H1 (cell line): ENCODE measurements around the gene HOATZ. TPM values are rescaled to one million over a fixed set of nuclear protein-coding genes. Genes with fewer than 3 reads are reported as not detected.

Experiments used
- CTCF ChIA-PET: fragments of 300-600 bp; sonication (Branson Sonifier 250); formaldehyde crosslinking; loops from one replicate; lab custom pipeline; 2021; ENCODE audit not compliant: partially characterized antibody; lab: Charles Lee
- POLR2A ChIA-PET: fragments of 300-600 bp; sonication (Branson Sonifier 250); formaldehyde crosslinking; loops from one replicate; lab custom pipeline; 2021; ENCODE audit warnings: inconsistent platforms; ENCODE audit not compliant: partially characterized antibody; lab: Charles Lee
- DNase-seq, 2 experiments: peaks; one replicate each; pipeline versions ENCODE4 v3.0.0 to v3.0.0-alpha.2; 2010 to 2022; ENCODE audit warnings: low spot score in 2 of 2, low read depth in 1 of 2, mixed read lengths in 1 of 2
- FAIRE-seq: peaks from 2 replicates; lab custom pipeline; 2011; peaks lifted over from hg19 to GRCh38; lab: Jason Lieb, UNC
- H2AFZ ChIP-seq: 2 replicates; pipeline ENCODE4 v1.8.1; 2012; ENCODE audit warnings: low read length, inconsistent platforms
- H2AK5ac ChIP-seq: 2 replicates; pipeline ENCODE4 v1.6.1; 2013; ENCODE audit warnings: low read depth, low read length
- H2BK120ac ChIP-seq: replicated peaks from 2 replicates; pipeline ENCODE3; 2013; ENCODE audit warnings: low read depth, low read length, inconsistent platforms
- H2BK12ac ChIP-seq: 2 replicates; pipeline ENCODE4 v1.6.1; 2013; ENCODE audit warnings: low read depth, low read length
- H2BK15ac ChIP-seq: 2 replicates; pipeline ENCODE4 v1.6.1; 2013; ENCODE audit warnings: low read length
- H2BK20ac ChIP-seq: 2 replicates; pipeline ENCODE4 v1.6.1; 2013; ENCODE audit warnings: low read length
- H2BK5ac ChIP-seq: 2 replicates; pipeline ENCODE4 v1.6.1; 2013; ENCODE audit warnings: low read depth, low read length
- H3K14ac ChIP-seq: 2 replicates; pipeline ENCODE4 v1.6.1; 2013; ENCODE audit warnings: inconsistent platforms; ENCODE audit not compliant: insufficient read length
- H3K18ac ChIP-seq: 2 replicates; pipeline ENCODE4 v1.6.1; 2013; ENCODE audit warnings: low read length; ENCODE audit errors: extremely low read depth
- H3K23ac ChIP-seq: 2 replicates; pipeline ENCODE4 v1.6.1; 2013; ENCODE audit warnings: inconsistent platforms; ENCODE audit not compliant: insufficient read length
- H3K23me2 ChIP-seq: 2 replicates; pipeline ENCODE4 v1.6.1; 2013; ENCODE audit warnings: low read depth, low read length
- H3K27ac ChIP-seq: 2 replicates; pipeline ENCODE4 v1.6.1; 2011; ENCODE audit warnings: low read depth, low read length, inconsistent platforms
- H3K27me3 ChIP-seq, 4 experiments: replicated peaks in 1 of 4; 1 replicate in 1 of 4; 2 replicates in 3 of 4; pipeline versions ENCODE4 v1.6.1 to v1.8.1; 2011 to 2013; ENCODE audit warnings: low read length in 3 of 4, mild to moderate bottlenecking in 3 of 4, inconsistent platforms in 2 of 4, mixed read lengths in 2 of 4, moderate library complexity in 1 of 4; ENCODE audit not compliant: control insufficient read depth in 3 of 4, insufficient read depth in 3 of 4; ENCODE audit errors: extremely low read depth in 1 of 4
- H3K36me3 ChIP-seq, 4 experiments: 2 replicates each; pipeline versions ENCODE4 v1.6.1 to v1.8.1; 2011 to 2013; ENCODE audit warnings: mild to moderate bottlenecking in 4 of 4, low read length in 3 of 4, moderate library complexity in 2 of 4, control low read depth in 1 of 4, inconsistent platforms in 1 of 4; ENCODE audit not compliant: insufficient read depth in 4 of 4, control insufficient read depth in 2 of 4
- H3K4ac ChIP-seq: replicated peaks from 2 replicates; pipeline ENCODE3; 2013; ENCODE audit warnings: low read length, low read depth, mixed read lengths, inconsistent platforms; ENCODE audit not compliant: insufficient read length
- H3K4me1 ChIP-seq, 4 experiments: replicated peaks in 1 of 4; 1 replicate in 1 of 4; 2 replicates in 3 of 4; pipeline versions ENCODE4 v1.6.1 to v1.8.1; 2011 to 2013; ENCODE audit warnings: low read length in 3 of 4, inconsistent platforms in 2 of 4, mixed read lengths in 1 of 4; ENCODE audit not compliant: insufficient read depth in 4 of 4, control insufficient read depth in 3 of 4
- H3K4me2 ChIP-seq, 2 experiments: 2 replicates each; pipeline versions ENCODE4 v1.6.1 to v1.8.1; 2011 to 2013; ENCODE audit warnings: low read depth in 2 of 2, low read length in 2 of 2, control low read depth in 1 of 2, inconsistent platforms in 1 of 2, mild to moderate bottlenecking in 1 of 2; ENCODE audit not compliant: insufficient read depth in 1 of 2
- H3K4me3 ChIP-seq, 4 experiments: fragments of 200-600, 300-600 bp in 1 of 4; sonication (generic), shearing (Covaris generic), sonication (Bioruptor Twin) in 1 of 4; 2 replicates each; pipeline versions ENCODE4 v1.5.1 to v1.8.1; 2011 to 2016; ENCODE audit warnings: low read length in 4 of 4, low read depth in 3 of 4, control low read depth in 2 of 4, inconsistent platforms in 2 of 4, mild to moderate bottlenecking in 2 of 4, mixed read lengths in 1 of 4, moderate library complexity in 1 of 4; ENCODE audit not compliant: insufficient read depth in 2 of 4; ENCODE audit errors: extremely low read depth in 1 of 4
- H3K56ac ChIP-seq: replicated peaks from 2 replicates; pipeline ENCODE3; 2013; ENCODE audit warnings: low read depth, mild to moderate bottlenecking, mixed read lengths, low read length, inconsistent platforms; ENCODE audit not compliant: insufficient read length
- H3K79me1 ChIP-seq: 2 replicates; pipeline ENCODE4 v1.6.1; 2013; ENCODE audit warnings: low read depth, low read length, control low read depth
- H3K79me2 ChIP-seq, 2 experiments: 2 replicates each; pipeline versions ENCODE4 v1.6.1 to v1.8.1; 2012 to 2013; ENCODE audit warnings: low read length in 2 of 2, mild to moderate bottlenecking in 2 of 2, inconsistent platforms in 1 of 2; ENCODE audit not compliant: insufficient read depth in 2 of 2, control insufficient read depth in 1 of 2
- H3K9ac ChIP-seq, 4 experiments: replicated peaks in 1 of 4; 1 replicate in 1 of 4; 2 replicates in 3 of 4; pipeline versions ENCODE4 v1.6.1 to v1.8.1; 2011 to 2013; ENCODE audit warnings: low read depth in 3 of 4, low read length in 3 of 4, control low read depth in 2 of 4, mild to moderate bottlenecking in 2 of 4, moderate library complexity in 2 of 4, inconsistent platforms in 1 of 4; ENCODE audit errors: extremely low read depth in 1 of 4
- H3K9me3 ChIP-seq, 2 experiments: 2 replicates each; pipeline versions ENCODE4 v1.6.1 to v1.8.1; 2012 to 2013; ENCODE audit warnings: mild to moderate bottlenecking in 2 of 2, moderate library complexity in 2 of 2, control low read depth in 1 of 2, inconsistent platforms in 1 of 2, low read depth in 1 of 2, low read length in 1 of 2, mixed read lengths in 1 of 2; ENCODE audit not compliant: insufficient read depth in 2 of 2
- H4K20me1 ChIP-seq, 2 experiments: replicated peaks in 1 of 2; 2 replicates each; pipeline versions ENCODE3 to v1.8.1; 2011 to 2013; ENCODE audit warnings: inconsistent platforms in 2 of 2, low read length in 2 of 2, mild to moderate bottlenecking in 1 of 2; ENCODE audit not compliant: insufficient read depth in 2 of 2, control insufficient read depth in 1 of 2
- H4K5ac ChIP-seq: 2 replicates; pipeline ENCODE4 v1.6.1; 2013; ENCODE audit warnings: low read length, low read depth, mixed read lengths, inconsistent platforms; ENCODE audit not compliant: insufficient read length
- H4K8ac ChIP-seq: 2 replicates; pipeline ENCODE4 v1.8.0; 2013; ENCODE audit warnings: mild to moderate bottlenecking, moderate library complexity, low read length, inconsistent platforms; ENCODE audit not compliant: insufficient read depth; ENCODE audit errors: extremely low read depth
- H4K91ac ChIP-seq: replicated peaks from 2 replicates; pipeline ENCODE3; 2013; ENCODE audit warnings: low read length, mixed read lengths, inconsistent platforms; ENCODE audit not compliant: insufficient read length
- CHD2 ChIP-seq: IDR thresholded peaks from 2 replicates; pipeline ENCODE4 v1.6.1; 2012; ENCODE audit warnings: low read length, improper control_type of control experiment
- HDAC6 ChIP-seq: IDR thresholded peaks from one replicate; pipeline ENCODE4 v1.7.1; 2012; ENCODE audit warnings: low read depth, mild to moderate bottlenecking, inconsistent platforms, low read length, moderate library complexity
- SP4 ChIP-seq: IDR thresholded peaks from 2 replicates; pipeline ENCODE4 v1.6.1; 2012; ENCODE audit warnings: low read length, inconsistent platforms
- SUZ12 ChIP-seq: fragments of 200-600 bp; sonication (generic); IDR thresholded peaks from 2 replicates; pipeline ENCODE4 v1.6.1; 2012; ENCODE audit warnings: mild to moderate bottlenecking, inconsistent platforms, low read length, moderate library complexity, mixed read lengths
- WGBS, 2 experiments: shearing (Covaris generic) in 1 of 2; methylation state at CpG; one replicate each; pipeline versions ENCODE4 v1.1.6 to v1.1.7; 2013 to 2015; ENCODE audit warnings: low lambda C conversion rate in 2 of 2, mixed read lengths in 2 of 2, inconsistent platforms in 1 of 2, low coverage in 1 of 2, missing lambda C conversion rate in 1 of 2; ENCODE audit not compliant: insufficient replicate concordance in 2 of 2, insufficient coverage in 1 of 2, insufficient read length in 1 of 2; ENCODE audit errors: extremely low coverage in 1 of 2, missing lambda C conversion rate in 1 of 2; 5-methylcytosine and 5-hydroxymethylcytosine counted together
- polyA plus RNA-seq, 7 experiments: library from polyadenylated mRNA; depleted of rRNA in 3 of 7; stranded (reverse) in 5 of 7; unstranded in 2 of 7; fragments of >200 nt in 5 of 7; fragments of 200-250 nt in 2 of 7; gene quantifications; 1 replicate in 5 of 7; 2 replicates in 1 of 7; 4 replicates in 1 of 7; pipeline versions ENCODE4 v1.2.1 to v1.2.3, GENCODE V29; 2011 to 2013; ENCODE audit warnings: missing spikeins in 2 of 7, mixed read lengths in 2 of 7
- total RNA-seq: library from RNA; stranded (reverse); fragmentation: NEBNext Ultra II Directional; extraction: Animal tissue kit (Norgen Biotek cat#: 25700); gene quantifications from 2 replicates; pipeline ENCODE4 v1.2.1, GENCODE V29; 2021

Gene HOATZ
- total and polyA plus RNA-seq, 2 of the 8 experiments (the other 6 are each of a cell fraction or from before 2014, with no cell fraction given): not detected

GRCh38 chr11:111527279-111527678 is 12.7 kb downstream of the HOATZ start:
- H2BK20ac ChIP-seq: no peak overlapping the region
- no peaks in the 10 kb centered on the region for H3K23me2 ChIP-seq
- H3K36me3 ChIP-seq: no peaks in the 10 kb centered on the region
- H2BK12ac ChIP-seq: no peak overlapping the region
- H3K27ac ChIP-seq: no peak overlapping the region
- H2BK15ac ChIP-seq: no peak overlapping the region
- H2BK5ac ChIP-seq: no peak overlapping the region
- no peak overlapping the region for H2AFZ ChIP-seq
- no peak overlapping the region for H3K4me2 ChIP-seq
- no peak overlapping the region for H3K56ac ChIP-seq
- H3K4me1 ChIP-seq: peaks cover 0 to 4% (median 0%) of the 10 kb centered on the region in 4 experiments; a peak in 1 of 7 replicates
- DNase-seq: no peak
- ChIA-PET CTCF (no interaction called here), POLR2A (no interaction called here)
- no peak overlapping the region for H3K9ac ChIP-seq
- no peaks in the 10 kb centered on the region for H4K20me1 ChIP-seq
- FAIRE-seq: no peak
- H3K14ac ChIP-seq: no peak overlapping the region
- no peaks in the 10 kb centered on the region for H3K9me3 ChIP-seq
- H2AK5ac ChIP-seq: no peak overlapping the region
- no peak overlapping the region for H2BK120ac ChIP-seq
- H3K79me2 ChIP-seq: no peaks in the 10 kb centered on the region
- H4K91ac ChIP-seq: no peak overlapping the region
- H3K27me3 ChIP-seq: no peaks in the 10 kb centered on the region
- H3K4ac ChIP-seq: no peak overlapping the region
- 87% methylated on average over 1 of the region's 1 CpG; no CpG with 5 or more reads in 1 of the 2 experiments for WGBS, 2 experiments
- no peak overlapping the region for H3K4me3 ChIP-seq
- no peaks in the 10 kb centered on the region for H3K79me1 ChIP-seq
- no peak overlapping the region for H3K23ac ChIP-seq
- no peak overlapping the region for H4K8ac ChIP-seq
- no peak overlapping the region for H3K18ac ChIP-seq
- H4K5ac ChIP-seq: no peak overlapping the region
- TF ChIP-seq CHD2 (no peak), HDAC6 (no peak), SP4 (no peak), SUZ12 (no peak)
